ENCODE data around the gene LMBR1L. TPM values are rescaled to one million over a fixed set of nuclear protein-coding genes. Genes with fewer than 3 reads are reported as not detected.

Gene LMBR1L
- total RNA-seq, 1 donor from 2014 or later, result 79.9 TPM

DNA sequence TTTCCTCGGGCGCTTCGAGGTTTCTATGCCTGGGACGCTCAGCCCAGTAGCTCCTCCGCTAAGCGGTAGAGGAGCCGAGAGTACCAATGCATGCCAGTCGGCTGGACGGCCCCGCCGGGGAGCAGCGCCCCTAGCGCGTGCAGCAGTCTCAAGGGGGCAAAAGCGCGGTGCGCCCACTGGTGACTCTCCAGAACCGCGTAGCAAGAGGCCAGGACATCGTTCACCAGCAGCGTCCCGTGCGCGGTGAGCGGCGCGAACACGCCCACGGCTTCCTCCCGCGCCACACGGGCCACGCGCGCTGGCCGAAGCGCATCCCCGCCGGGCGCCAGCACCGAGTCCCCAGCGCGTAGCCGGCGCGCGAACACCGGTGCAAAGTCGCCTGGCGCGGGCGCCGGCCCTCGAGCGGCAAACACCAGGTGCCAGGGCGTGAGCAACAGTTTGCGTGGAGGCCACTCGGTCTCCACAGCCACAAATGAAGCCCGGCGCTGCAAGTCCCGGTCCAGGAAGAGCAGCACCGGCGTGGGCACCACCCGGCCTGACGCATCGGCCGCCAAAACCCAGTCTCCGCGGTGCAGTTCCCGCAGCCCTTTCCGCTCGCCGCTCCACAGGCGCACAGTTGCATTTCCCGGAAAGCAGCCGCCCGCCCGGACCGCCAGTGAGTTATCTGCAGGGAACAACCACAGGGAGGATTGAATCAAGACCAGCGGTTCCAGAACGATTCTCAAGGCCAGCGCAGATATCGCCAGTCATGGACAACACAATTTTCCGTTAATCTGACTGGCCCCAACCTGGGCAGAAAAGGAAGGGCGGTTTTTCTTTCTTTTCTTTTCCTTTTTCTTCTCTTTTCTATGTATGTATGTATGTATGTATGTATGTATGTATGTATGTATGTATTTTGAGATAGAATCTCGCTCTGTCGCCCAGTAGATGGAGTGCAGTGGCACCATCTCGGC lies 20.6 kb downstream of the LMBR1L start:
- ChIA-PET CTCF (interaction anchor here (1.0 to 6.5 kb wide), 7 partner anchors 8 to 145 kb away, joined by 3 to 79 read pairs (median 19); partner anchors contain the start of gene RHEBL1), POLR2A (interaction anchor here (0.5 to 5.0 kb wide), 6 partner anchors 20 to 172 kb away, joined by 4 to 44 read pairs (median 8); partner anchors contain the start of genes LMBR1L, RHEBL1, TUBA1A and TUBA1B)
- no peaks in the 10 kb centered on the region for H3K9me3 Mint-ChIP-seq
- H3K27me3 Mint-ChIP-seq, result peaks cover 54% of the 10 kb centered on the region
- peak; percentile 48 for DNase-seq
- H3K27ac Mint-ChIP-seq, result no peak overlapping the region
- H3K4me1 Mint-ChIP-seq, result peaks cover 58% of the 10 kb centered on the region
- no peaks in the 10 kb centered on the region for H3K36me3 Mint-ChIP-seq (ENCODE audit: low read depth)
- peak overlapping the region; percentile 75 for H3K4me3 Mint-ChIP-seq
- TF ChIP-seq, protein P1, sequence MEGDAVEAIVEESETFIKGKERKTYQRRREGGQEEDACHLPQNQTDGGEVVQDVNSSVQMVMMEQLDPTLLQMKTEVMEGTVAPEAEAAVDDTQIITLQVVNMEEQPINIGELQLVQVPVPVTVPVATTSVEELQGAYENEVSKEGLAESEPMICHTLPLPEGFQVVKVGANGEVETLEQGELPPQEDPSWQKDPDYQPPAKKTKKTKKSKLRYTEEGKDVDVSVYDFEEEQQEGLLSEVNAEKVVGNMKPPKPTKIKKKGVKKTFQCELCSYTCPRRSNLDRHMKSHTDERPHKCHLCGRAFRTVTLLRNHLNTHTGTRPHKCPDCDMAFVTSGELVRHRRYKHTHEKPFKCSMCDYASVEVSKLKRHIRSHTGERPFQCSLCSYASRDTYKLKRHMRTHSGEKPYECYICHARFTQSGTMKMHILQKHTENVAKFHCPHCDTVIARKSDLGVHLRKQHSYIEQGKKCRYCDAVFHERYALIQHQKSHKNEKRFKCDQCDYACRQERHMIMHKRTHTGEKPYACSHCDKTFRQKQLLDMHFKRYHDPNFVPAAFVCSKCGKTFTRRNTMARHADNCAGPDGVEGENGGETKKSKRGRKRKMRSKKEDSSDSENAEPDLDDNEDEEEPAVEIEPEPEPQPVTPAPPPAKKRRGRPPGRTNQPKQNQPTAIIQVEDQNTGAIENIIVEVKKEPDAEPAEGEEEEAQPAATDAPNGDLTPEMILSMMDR (IDR thresholded peaks at IDR 0.05), result no peak
- intact Hi-C loops (cut with micrococcal nuclease), result loop anchor here (2.0 to 5.0 kb wide), 3 partner anchors 99 to 253 kb away; partner anchors contain the start of gene TUBA1A
- ATAC-seq (ENCODE audit: low read depth), result no peak

DNA sequence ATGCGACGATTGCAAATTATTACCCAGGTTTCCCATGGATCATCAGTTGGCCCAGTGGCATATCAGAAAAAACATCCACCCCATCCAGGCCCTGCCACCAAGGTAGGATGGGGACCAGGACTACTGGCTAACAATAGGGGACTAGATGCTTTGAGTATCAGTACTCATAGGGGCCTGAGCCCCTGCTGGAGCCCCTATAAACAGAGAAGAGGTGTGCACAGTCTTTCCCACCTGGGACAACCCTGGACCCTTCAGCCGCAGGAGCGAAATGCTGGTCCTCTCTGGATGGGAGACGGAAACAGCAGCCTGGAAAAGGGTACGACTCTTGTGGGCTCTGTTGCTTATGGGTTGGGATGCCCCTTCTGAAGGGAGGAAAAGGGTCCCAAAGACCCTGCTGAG lies 21.7 kb downstream of the LMBR1L start:
- H3K4me1 Mint-ChIP-seq, result peaks cover 47% of the 10 kb centered on the region
- peaks cover 51% of the 10 kb centered on the region for H3K27me3 Mint-ChIP-seq
- no peaks in the 10 kb centered on the region for H3K36me3 Mint-ChIP-seq (ENCODE audit: low read depth)
- ChIA-PET POLR2A (interaction anchor here (0.6 to 5.0 kb wide), 7 partner anchors 19 to 146 kb away, joined by 3 to 44 read pairs (median 9); partner anchors contain the start of genes LMBR1L, RHEBL1, TUBA1A and TUBA1B), CTCF (interaction anchor here (0.6 to 4.8 kb wide), 23 partner anchors 9 to 206 kb away, joined by 3 to 53 read pairs (median 7); partner anchors contain the start of genes DDN, LMBR1L, PRPH and RHEBL1)
- TF ChIP-seq, protein P1 (IDR thresholded peaks at IDR 0.05), result no peak
- ATAC-seq (ENCODE audit: low read depth) (no peak), DNase-seq (no peak)
- H3K27ac Mint-ChIP-seq, result no peak overlapping the region
- no peaks in the 10 kb centered on the region for H3K9me3 Mint-ChIP-seq
- intact Hi-C loops (cut with micrococcal nuclease), result loop anchor here (1.0 to 2.0 kb wide), 7 partner anchors 19 to 254 kb away; partner anchors contain the start of genes LMBR1L and TUBA1A
- H3K4me3 Mint-ChIP-seq, result no peak overlapping the region

DNA sequence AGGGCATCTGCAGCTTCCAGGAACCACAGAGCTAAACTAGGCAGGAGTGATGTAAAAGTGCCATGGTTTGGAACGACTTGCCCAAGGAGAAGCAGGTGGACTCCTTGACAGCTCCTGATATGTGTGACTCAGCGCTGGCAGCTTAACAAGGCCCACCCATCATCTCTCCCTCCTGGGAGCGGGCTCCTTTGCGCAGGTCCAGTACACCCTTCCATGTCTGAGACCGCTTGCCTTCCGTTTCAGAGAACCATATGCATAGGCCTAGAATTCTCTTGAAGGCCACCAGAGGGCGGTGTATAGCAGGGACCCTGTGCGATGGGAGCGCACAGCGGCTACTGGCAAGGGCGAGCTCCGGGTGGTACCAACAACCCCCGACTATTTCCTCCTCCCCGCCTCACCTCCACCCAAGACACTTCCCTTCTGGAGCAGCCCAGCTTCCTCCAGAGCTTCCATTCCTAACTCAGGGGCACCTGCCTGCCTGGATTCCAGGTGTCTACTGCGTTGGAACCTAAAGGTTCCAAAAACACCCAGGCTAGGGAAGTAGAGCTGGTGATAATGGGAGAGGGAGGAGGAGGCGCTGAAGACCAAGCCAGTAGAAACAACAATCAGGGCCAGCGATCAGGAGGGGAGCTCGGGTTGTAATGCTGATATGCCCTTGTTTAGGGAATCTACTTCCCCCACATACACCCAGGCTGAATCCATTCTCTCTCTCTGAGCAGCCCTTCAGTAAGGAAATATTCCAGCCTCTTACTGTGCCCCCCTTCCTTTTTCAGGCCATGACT lies 22.3 kb downstream of the LMBR1L start:
- TF ChIP-seq, protein P1 (IDR thresholded peaks at IDR 0.05), result peak; percentile 35
- ChIA-PET CTCF (interaction anchor here (0.6 to 4.8 kb wide), 27 partner anchors 10 to 206 kb away, joined by 3 to 53 read pairs (median 6); partner anchors contain the start of genes DDN, FKBP11, LMBR1L and PRPH), POLR2A (interaction anchor here (0.8 to 5.0 kb wide), 9 partner anchors 9 to 147 kb away, joined by 3 to 44 read pairs (median 7); partner anchors contain the start of genes LMBR1L, RHEBL1, TUBA1A and TUBA1B)
- H3K9me3 Mint-ChIP-seq, result no peaks in the 10 kb centered on the region
- H3K4me3 Mint-ChIP-seq, result peak overlapping the region; percentile 64
- peak; percentile 93 for ATAC-seq (ENCODE audit: low read depth)
- H3K27me3 Mint-ChIP-seq, result peaks cover 45% of the 10 kb centered on the region
- intact Hi-C loops (cut with micrococcal nuclease), result loop anchor here (1.0 to 2.0 kb wide), 7 partner anchors 18 to 254 kb away; partner anchors contain the start of genes LMBR1L and TUBA1A
- peaks cover 42% of the 10 kb centered on the region for H3K4me1 Mint-ChIP-seq
- peak; percentile 53 for DNase-seq
- H3K27ac Mint-ChIP-seq, result no peak overlapping the region
- H3K36me3 Mint-ChIP-seq (ENCODE audit: low read depth), result no peaks in the 10 kb centered on the region

DNA sequence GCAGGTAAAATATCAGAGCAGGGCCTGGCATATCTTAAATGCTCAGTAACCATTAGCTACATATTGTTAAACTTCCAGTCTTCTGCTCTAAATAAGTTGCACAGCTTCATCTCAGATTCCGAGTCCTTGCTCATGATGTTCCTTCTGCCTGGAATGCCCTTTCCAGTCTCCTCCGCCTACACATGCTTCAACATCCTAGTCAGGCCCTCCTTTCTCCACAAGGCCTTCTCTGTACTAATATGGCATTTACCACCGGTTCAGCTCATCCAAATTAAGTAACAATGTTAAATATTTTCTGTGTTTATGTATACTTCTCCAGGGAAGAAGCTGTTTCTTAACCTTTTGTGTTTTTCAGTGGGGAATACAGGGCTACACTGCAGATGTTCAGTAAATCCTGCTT lies 24.5 kb downstream of the LMBR1L start:
- H3K27me3 Mint-ChIP-seq, result peaks cover 25% of the 10 kb centered on the region
- intact Hi-C loops (cut with micrococcal nuclease), result no loop called here

More for the DNA sequence above, 24.5 kb downstream of the LMBR1L start:
- ChIA-PET POLR2A (interaction anchor here (0.6 to 5.0 kb wide), 2 partner anchors 27 to 45 kb away, joined by 5 to 44 read pairs; partner anchors contain the start of gene TUBA1B), CTCF (interaction anchor here (0.9 to 4.8 kb wide), 6 partner anchors 12 to 99 kb away, joined by 3 to 53 read pairs (median 20); partner anchors contain the start of genes RHEBL1 and TUBA1B)
- no peak overlapping the region for H3K27ac Mint-ChIP-seq
- no peak overlapping the region for H3K4me3 Mint-ChIP-seq
- no peaks in the 10 kb centered on the region for H3K9me3 Mint-ChIP-seq
- TF ChIP-seq, protein P1 (IDR thresholded peaks at IDR 0.05), result no peak
- H3K36me3 Mint-ChIP-seq (ENCODE audit: low read depth), result no peaks in the 10 kb centered on the region
- DNase-seq (no peak), ATAC-seq (ENCODE audit: low read depth) (no peak)
- peaks cover 26% of the 10 kb centered on the region for H3K4me1 Mint-ChIP-seq
